Smooth muscle cell of the umbilical artery (primary cell): ENCODE results near the gene GIT1. TPM values are rescaled to one million over a fixed set of nuclear protein-coding genes. Genes with fewer than 3 reads are reported as not detected.

Source experiments
- total RNA-seq: library from RNA; depleted of rRNA; stranded (reverse); fragments of >200 nt; gene quantifications from 2 replicates; pipeline ENCODE4 v1.2.3, GENCODE V29; 2014

GIT1 gene, protein sequence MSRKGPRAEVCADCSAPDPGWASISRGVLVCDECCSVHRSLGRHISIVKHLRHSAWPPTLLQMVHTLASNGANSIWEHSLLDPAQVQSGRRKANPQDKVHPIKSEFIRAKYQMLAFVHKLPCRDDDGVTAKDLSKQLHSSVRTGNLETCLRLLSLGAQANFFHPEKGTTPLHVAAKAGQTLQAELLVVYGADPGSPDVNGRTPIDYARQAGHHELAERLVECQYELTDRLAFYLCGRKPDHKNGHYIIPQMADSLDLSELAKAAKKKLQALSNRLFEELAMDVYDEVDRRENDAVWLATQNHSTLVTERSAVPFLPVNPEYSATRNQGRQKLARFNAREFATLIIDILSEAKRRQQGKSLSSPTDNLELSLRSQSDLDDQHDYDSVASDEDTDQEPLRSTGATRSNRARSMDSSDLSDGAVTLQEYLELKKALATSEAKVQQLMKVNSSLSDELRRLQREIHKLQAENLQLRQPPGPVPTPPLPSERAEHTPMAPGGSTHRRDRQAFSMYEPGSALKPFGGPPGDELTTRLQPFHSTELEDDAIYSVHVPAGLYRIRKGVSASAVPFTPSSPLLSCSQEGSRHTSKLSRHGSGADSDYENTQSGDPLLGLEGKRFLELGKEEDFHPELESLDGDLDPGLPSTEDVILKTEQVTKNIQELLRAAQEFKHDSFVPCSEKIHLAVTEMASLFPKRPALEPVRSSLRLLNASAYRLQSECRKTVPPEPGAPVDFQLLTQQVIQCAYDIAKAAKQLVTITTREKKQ
- total RNA-seq = 13.1 and 42.4 TPM in 2 replicates

DNA sequence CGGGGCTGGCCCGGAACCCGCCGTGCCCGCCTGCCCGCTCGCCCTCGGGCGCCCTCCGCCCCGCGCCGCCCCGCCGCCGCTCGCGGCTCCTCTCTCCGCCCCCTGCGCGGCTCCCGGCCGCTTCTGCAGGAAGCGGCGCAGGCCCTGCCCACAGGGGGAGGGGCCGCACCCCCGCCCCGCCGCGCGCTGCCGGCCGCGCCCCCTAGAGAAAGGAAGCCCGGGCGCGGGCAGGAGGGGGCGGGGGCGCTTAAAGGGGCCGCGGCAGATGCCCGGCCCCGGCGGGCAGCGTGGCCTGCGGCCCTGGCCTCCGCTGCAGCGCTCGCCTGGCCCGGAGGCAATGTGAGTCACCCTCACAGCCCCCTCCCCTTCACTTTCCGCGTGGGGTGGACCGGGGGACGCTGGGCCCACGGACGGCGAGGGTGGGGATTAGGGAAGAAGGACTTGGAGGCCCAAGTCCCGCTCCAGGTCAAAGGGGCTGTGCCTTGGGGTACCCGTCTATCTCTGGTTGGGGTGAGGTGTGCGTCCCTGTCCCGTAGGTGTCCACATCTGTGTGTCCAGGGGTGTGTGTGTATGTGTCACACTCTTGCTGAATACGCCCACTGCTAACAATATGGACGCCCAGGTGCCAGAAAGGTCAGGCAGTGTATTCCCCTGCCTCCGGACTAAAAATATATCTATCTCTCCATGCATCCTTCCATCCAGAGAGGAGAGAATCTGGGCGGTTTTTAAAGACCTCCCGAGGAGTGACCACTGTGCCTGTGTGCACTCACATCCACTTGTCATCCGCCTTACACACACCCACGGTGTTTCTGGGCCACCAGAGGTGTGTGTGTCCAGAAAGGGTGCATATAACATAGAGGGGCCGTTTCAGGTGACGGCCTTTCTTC is at the start of gene GIT1:
Gene GIT1 (minus strand): TSS at position 125 of the 887 bp plus-strand sequence. CDS start 270 bp downstream, outside the sequence.

DNA sequence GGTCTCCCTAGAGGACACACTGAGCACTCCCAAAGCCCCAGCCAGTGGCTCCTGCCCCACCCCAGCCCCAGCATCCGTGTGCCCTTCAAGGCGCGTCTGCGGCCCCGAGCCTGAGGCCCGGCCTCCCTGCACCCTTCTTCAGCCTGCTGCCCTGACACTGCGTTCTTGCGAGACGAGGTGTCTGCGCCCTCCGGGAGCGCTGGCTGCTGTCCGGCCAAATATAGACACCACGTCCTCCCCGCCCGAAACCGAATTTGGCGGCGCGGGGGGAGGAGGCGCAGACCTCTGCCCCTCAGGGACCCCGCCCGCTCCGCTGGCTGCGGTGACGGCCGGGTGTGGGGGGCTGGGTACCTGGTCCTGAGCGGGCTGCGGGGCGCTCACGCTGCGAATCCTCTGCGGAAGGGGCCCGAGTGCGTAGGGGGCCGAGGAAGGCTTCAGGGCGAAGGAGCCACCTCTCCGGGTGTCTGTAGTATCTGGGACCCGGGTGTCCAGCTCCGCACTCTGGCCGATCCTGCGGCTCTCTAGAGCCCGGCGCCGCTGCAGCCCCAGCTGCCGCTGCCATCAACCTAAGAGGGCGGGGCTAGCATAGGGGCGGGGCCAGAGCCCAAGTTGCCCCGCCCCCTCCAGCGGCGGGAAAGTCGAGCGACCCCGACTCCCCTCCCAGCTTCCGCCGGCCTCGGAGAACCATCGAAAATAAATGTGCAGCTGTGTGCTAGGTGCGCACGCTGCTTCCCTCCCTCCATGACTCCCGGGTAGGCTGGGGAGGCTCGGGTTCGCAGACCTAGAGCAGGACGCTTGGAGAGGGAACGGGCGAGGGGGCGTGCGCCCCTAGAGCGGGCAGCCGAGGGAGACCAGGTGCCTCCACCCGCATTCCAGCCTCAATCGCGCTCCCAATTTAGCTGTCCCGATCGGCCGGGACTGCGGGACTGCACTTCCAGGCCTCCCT is 33.2 kb upstream of the GIT1 start, which contains the start of gene CORO6:
Gene CORO6 (minus strand): TSS at position 576 of the 946 bp plus-strand sequence. CDS start 1,491 bp downstream, outside the sequence.

DNA sequence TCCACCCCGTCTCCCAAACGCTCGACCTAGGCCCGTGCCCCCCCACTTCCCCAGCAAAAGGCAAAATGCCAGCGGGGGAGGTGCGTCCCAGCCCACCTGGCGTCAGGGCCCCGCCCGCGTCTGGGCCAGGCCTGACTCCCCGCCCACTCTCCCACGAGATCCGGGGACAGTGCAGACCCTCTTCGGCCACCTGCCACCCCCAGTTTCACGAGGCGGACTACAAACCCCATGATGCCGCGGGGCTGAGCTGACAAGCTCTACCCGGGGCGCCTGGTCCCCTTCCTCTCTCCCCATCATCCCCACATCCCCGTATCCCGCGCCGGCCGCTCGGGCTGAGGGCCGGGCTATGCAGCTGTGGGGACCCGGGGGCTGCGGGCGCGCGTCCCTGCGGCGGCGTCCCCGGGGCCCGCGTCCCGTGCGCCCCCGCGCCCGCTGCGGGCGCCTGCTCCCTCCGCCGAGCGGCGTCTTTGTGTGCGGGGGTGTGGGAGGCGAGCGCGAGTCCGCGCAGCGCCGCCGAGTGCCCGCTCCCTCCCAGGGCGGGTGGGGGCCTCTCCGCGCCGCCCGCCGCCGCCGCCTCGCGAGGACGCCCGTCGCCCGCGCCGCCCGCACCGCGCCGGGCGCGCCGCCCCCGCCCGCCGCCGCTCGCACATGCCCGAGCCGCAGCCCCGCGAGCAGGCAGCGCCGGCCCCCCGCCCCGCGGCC is 3.6 kb upstream of the GIT1 start, which contains the start of gene ANKRD13B:
Gene ANKRD13B (plus strand): TSS at position 283 of the 702 bp plus-strand sequence. CDS start 490 bp downstream, outside the sequence.

DNA sequence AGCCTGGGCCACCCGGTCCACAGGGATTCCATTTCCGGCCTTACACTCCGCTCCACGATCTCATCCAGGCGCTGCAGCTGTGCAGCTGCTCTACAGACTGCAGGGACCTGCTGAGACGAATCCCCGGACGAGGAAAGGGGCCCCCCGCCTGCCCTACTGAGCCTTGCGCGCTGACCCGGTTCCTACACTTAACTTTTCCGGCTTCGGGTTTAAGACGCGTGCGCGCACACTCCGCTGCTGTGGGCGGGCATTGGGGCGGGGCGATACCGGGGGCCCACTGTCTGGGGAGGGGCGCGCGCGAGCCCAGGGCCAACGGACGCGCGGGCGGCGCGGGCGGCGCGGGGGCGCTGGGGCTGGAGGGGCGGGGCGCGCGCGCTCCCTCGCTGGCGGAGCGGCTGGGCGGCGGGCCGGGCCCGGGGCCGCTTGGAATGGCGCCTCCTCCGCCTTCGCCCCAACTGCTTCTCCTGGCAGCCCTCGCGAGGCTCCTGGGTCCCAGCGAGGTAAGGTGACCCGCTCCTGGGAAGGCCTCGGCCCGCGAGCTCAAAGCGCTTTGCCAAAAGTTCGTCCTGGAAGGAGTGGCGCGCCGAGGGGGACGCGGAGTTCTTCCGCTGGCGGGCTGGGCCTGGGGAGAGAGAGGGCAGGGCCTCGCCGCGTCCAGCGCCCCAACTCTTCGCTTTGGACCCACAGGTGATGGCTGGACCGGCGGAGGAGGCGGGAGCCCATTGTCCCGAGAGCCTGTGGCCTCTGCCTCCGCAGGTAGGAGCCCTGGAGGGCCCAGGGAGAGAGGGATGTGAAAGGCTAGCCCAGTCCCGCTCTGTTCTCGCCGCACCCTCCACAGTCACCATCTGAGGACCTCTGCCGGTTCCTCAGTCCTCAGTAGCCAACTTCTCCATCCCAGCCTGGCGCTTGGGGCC is 20.9 kb downstream of the GIT1 start, which contains the start of gene TP53I13:
Gene TP53I13 (plus strand): TSS at position 371 of the 914 bp plus-strand sequence. CDS start 58 bp downstream, at position 429.

DNA sequence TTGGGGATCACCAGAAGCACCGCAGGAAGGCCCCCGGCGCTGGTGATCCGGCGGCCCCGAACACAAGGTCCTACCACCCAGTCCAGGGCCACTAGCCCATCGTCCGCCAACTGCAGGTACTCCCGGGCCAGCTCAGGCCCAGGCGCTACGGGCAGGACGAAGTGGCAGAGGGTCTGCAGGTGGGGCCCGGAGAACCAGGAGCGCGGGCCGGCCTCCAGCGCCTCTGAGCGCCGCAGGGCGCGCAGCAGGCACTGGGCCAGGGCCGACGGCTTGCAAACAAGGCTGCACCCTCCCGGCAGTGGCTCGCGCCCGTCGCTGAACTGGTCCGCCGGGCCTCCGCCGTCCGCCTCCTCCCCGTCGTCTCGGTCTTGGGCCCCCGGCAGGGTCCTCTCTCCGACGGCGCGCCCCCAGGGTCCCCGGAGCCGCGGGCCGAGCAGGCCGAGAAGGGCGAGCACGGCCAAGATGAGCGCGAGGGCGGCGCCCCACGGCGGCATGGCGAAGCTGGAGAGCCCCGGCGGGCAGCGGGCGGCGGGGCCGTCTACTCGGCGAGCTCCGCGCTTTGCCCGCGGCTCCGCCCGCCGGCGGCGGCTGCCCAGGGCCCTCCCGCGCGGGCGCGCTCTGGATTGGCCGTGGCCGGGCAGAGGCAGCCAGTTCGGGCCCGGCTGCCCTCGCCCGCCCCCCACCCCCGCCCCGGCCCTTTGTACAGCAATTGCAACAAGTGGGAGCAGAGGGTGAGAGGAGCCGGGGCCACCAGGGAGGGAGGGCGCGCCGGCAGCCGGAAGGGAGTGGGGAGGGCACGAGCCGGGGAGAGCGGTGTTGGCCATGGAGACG is 22.8 kb downstream of the GIT1 start, which contains the start of gene ABHD15:
Gene ABHD15 (minus strand): TSS at position 565 of the 831 bp plus-strand sequence. CDS start 71 bp downstream, at position 494.

Other genes starting within 250 kb of the GIT1 start
- 60.9 and 75.6 TPM in 2 replicates for gene TAOK1, start 199.3 kb downstream of the GIT1 start, total RNA-seq
- 8.0 and 8.8 TPM in 2 replicates for gene ABHD15, start 22.6 kb downstream of the GIT1 start, total RNA-seq
- 61.1 and 72.2 TPM in 2 replicates for gene TP53I13, start 20.9 kb downstream of the GIT1 start, total RNA-seq
- gene ANKRD13B, start 3.5 kb upstream of the GIT1 start, total RNA-seq = 6.5 and 13.7 TPM in 2 replicates
- gene CORO6, start 33.3 kb upstream of the GIT1 start, total RNA-seq = 3.3 and 5.0 TPM in 2 replicates